ENCODE data around the gene MAPKAPK3.

DNA sequence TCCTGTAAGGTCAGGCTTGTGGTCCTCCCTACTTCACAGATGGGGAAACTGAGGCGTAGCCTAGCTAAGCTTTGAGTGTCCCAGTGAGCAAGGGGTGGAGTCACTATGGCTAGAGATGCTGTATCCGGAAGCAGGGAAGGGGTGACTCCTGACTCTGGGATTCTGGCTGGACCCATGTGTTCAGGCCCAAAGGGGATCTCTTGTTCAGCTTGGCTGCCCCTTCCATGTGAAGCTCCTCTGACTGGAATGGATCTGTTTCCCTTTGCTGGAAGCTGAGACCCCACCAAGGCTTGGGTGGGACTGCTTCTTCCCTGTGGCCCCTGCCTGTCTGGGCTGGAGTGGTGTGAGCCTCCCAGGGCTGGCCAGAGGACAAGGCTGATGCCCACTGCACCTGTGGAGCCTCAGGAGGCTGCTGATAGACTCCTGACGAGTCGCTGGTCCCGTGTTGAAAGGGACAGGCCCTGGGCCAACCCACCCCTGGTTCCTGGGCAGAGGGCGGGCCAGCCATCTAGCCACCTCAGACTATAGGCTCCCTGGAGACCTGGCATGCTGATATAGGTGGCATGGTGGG, 1.0 kb downstream of the MAPKAPK3 start:
- TF ChIP-seq CTCF (IDR thresholded peaks at IDR 0.05): no peak
- no peak for TF ChIP-seq POLR2A (IDR thresholded peaks at IDR 0.05)
